Measurements from ENCODE around the gene ALDH7A1. TPM values are rescaled to one million over a fixed set of nuclear protein-coding genes. Genes with fewer than 3 reads are reported as not detected.
"Not testable (repeated sequence)": the region's sequence is repeated elsewhere in the genome, so short reads cannot be mapped to it uniquely, and the experiment has no call there.

ALDH7A1 gene
- total RNA-seq: 20.4 and 40.2 TPM in 2 replicates

- DNase-seq (ENCODE audit: low read depth in 2 of 2): peak; percentile 92 to 98
Measured at GRCh38 chr5:126594748-126595485, at the start of gene ALDH7A1. ALDH7A1 (minus strand) TSS chr5:126595219; CDS start chr5:126595198, 21 bp downstream.

GRCh38 chr5:126641387-126641786 lies 46.4 kb upstream of the ALDH7A1 start:
- DNase-seq (ENCODE audit: low read depth in 2 of 2): no peak

- no peak for DNase-seq (ENCODE audit: low read depth in 2 of 2)
Measured at GRCh38 chr5:126640866-126641265, 45.8 kb upstream of the ALDH7A1 start.

GRCh38 chr5:126636956-126637355 lies 41.9 kb upstream of the ALDH7A1 start:
- DNase-seq (ENCODE audit: low read depth in 2 of 2): no peak

- DNase-seq (ENCODE audit: low read depth in 2 of 2): no peak
Measured at GRCh38 chr5:126635585-126635984, 40.6 kb upstream of the ALDH7A1 start.

- DNase-seq (ENCODE audit: low read depth in 2 of 2): no peak
Measured at GRCh38 chr5:126633552-126633951, 38.5 kb upstream of the ALDH7A1 start.

GRCh38 chr5:126631920-126632319 lies 36.9 kb upstream of the ALDH7A1 start:
- no peak for DNase-seq (ENCODE audit: low read depth in 2 of 2)

GRCh38 chr5:126628102-126628501 lies 33.1 kb upstream of the ALDH7A1 start:
- DNase-seq (ENCODE audit: low read depth in 2 of 2): no peak

GRCh38 chr5:126624534-126624933 lies 29.5 kb upstream of the ALDH7A1 start:
- peak in 1 of 2 donors; percentile 63 for DNase-seq (ENCODE audit: low read depth in 2 of 2)

GRCh38 chr5:126619781-126620180 lies 24.8 kb upstream of the ALDH7A1 start:
- no peak for DNase-seq (ENCODE audit: low read depth in 2 of 2)

- DNase-seq (ENCODE audit: low read depth in 2 of 2): not testable (repeated sequence)
Measured at GRCh38 chr5:126617603-126618002, 22.6 kb upstream of the ALDH7A1 start.

- no peak for DNase-seq (ENCODE audit: low read depth in 2 of 2)
Measured at GRCh38 chr5:126615286-126615685, 20.3 kb upstream of the ALDH7A1 start.

- no peak for DNase-seq (ENCODE audit: low read depth in 2 of 2)
Measured at GRCh38 chr5:126613941-126614592, 19.0 kb upstream of the ALDH7A1 start.

GRCh38 chr5:126610616-126611015 lies 15.6 kb upstream of the ALDH7A1 start:
- no peak for DNase-seq (ENCODE audit: low read depth in 2 of 2)

GRCh38 chr5:126610160-126610559 lies 15.1 kb upstream of the ALDH7A1 start:
- no peak for DNase-seq (ENCODE audit: low read depth in 2 of 2)

GRCh38 chr5:126605525-126605924 lies 10.5 kb upstream of the ALDH7A1 start:
- DNase-seq (ENCODE audit: low read depth in 2 of 2): no peak

GRCh38 chr5:126603402-126603991 lies 8.5 kb upstream of the ALDH7A1 start:
- DNase-seq (ENCODE audit: low read depth in 2 of 2): no peak

GRCh38 chr5:126600631-126601511 lies 5.9 kb upstream of the ALDH7A1 start, which contains the start of gene PHAX:
PHAX (plus strand) TSS chr5:126600947; CDS start chr5:126600963, 16 bp downstream.
- peak; percentile 46 to 86 for DNase-seq (ENCODE audit: low read depth in 2 of 2)

- DNase-seq (ENCODE audit: low read depth in 2 of 2): not testable (repeated sequence)
Measured at GRCh38 chr5:126599971-126600630, 5.1 kb upstream of the ALDH7A1 start.

GRCh38 chr5:126599499-126599898 lies 4.5 kb upstream of the ALDH7A1 start:
- DNase-seq (ENCODE audit: low read depth in 2 of 2): no peak

- DNase-seq (ENCODE audit: low read depth in 2 of 2): peak; percentile 87 to 97
Measured at GRCh38 chr5:126597156-126597555, 2.1 kb upstream of the ALDH7A1 start.
